GM23248 (cell line): ENCODE results near the gene GNLY. TPM values are rescaled to one million over a fixed set of nuclear protein-coding genes. Genes with fewer than 3 reads are reported as not detected.

Experiments
- DNase-seq: peaks from one replicate; pipeline ENCODE4 v3.0.0-alpha.2; 2015
- H2AFZ ChIP-seq: fragments of 200-600 bp; sonication (generic); 2 replicates; pipeline ENCODE4 v1.6.1; 2016; ENCODE audit warnings: antibody characterized with exemption
- H3F3A ChIP-seq: fragments of 200-600 bp; sonication (generic); 2 replicates; pipeline ENCODE4 v1.6.1; 2016; ENCODE audit warnings: mild to moderate bottlenecking, antibody characterized with exemption, mixed run types; ENCODE audit not compliant: insufficient read depth
- H3K27ac ChIP-seq: fragments of 200-600 bp; sonication (generic); 2 replicates; pipeline ENCODE4 v1.5.1; 2016; ENCODE audit warnings: mild to moderate bottlenecking
- H3K27me3 ChIP-seq: fragments of 200-600 bp; sonication (generic); replicated peaks from 2 replicates; pipeline ENCODE4 v1.6.1; 2016; ENCODE audit warnings: mild to moderate bottlenecking; ENCODE audit not compliant: insufficient read depth
- H3K36me3 ChIP-seq: fragments of 200-600 bp; sonication (generic); 2 replicates; pipeline ENCODE4 v1.6.1; 2016; ENCODE audit warnings: low read depth, mild to moderate bottlenecking
- H3K4me1 ChIP-seq: fragments of 200-600 bp; sonication (generic); 2 replicates; pipeline ENCODE4 v1.6.1; 2016; ENCODE audit warnings: mild to moderate bottlenecking; ENCODE audit not compliant: insufficient read depth
- H3K4me2 ChIP-seq: fragments of 200-600 bp; sonication (generic); one replicate; pipeline ENCODE4 v1.6.1; 2016; ENCODE audit warnings: mild to moderate bottlenecking; ENCODE audit not compliant: unreplicated experiment
- H3K4me3 ChIP-seq: fragments of 200-600 bp; sonication (generic); 2 replicates; pipeline ENCODE4 v1.5.1; 2016; ENCODE audit warnings: mild to moderate bottlenecking
- H3K79me2 ChIP-seq: fragments of 200-600 bp; sonication (generic); 2 replicates; pipeline ENCODE4 v1.6.1; 2016; ENCODE audit warnings: mild to moderate bottlenecking; ENCODE audit not compliant: insufficient read depth
- H3K9ac ChIP-seq: fragments of 200-600 bp; sonication (generic); 2 replicates; pipeline ENCODE4 v1.6.1; 2016; ENCODE audit warnings: mild to moderate bottlenecking
- H3K9me2 ChIP-seq: fragments of 200-600 bp; sonication (generic); 2 replicates; pipeline ENCODE4 v1.6.1; 2016; ENCODE audit warnings: mixed run types, mild to moderate bottlenecking, moderate library complexity; ENCODE audit not compliant: insufficient read depth
- H3K9me3 ChIP-seq: fragments of 200-600 bp; sonication (generic); one replicate; pipeline ENCODE4 v1.6.1; 2017; ENCODE audit warnings: low read depth
- H4K20me1 ChIP-seq: fragments of 200-600 bp; sonication (generic); 2 replicates; pipeline ENCODE4 v1.6.0; 2016; ENCODE audit not compliant: insufficient read depth
- EZH2 ChIP-seq: fragments of 200-600 bp; sonication (generic); IDR thresholded peaks from 2 replicates; pipeline ENCODE4 v1.6.1; 2018; ENCODE audit warnings: antibody characterized with exemption, mild to moderate bottlenecking; ENCODE audit not compliant: insufficient read depth, poor library complexity, severe bottlenecking
- EZH2phosphoT487 ChIP-seq: fragments of 200-600 bp; sonication (generic); IDR thresholded peaks from 2 replicates; pipeline ENCODE4 v1.6.1; 2018; ENCODE audit warnings: antibody characterized with exemption, moderate library complexity, mild to moderate bottlenecking, low read depth; ENCODE audit not compliant: insufficient read depth
- WGBS, 2 experiments: methylation state at CpG; one replicate each; pipeline ENCODE4 v1.1.6; 2015 to 2017; ENCODE audit warnings: low lambda C conversion rate in 2 of 2, low coverage in 1 of 2; ENCODE audit errors: missing lambda C conversion rate in 2 of 2; 5-methylcytosine and 5-hydroxymethylcytosine counted together
- in situ Hi-C: fragments of 300-500 bp; cut with MboI; formaldehyde crosslinking; loops from 2 replicates; pipeline ENCODE4 v1.15.0; 2020
- polyA plus RNA-seq: library from polyadenylated mRNA; unstranded; fragments of >200 nt; fragmentation: Nextera tagmentation; extraction: Ambion mirVana; gene quantifications from 2 replicates; pipeline ENCODE4 v1.2.1, GENCODE V29; 2016
- total RNA-seq: library from RNA; depleted of rRNA; stranded (reverse); fragments of >200 nt; shearing (Covaris generic); gene quantifications from 2 replicates; pipeline ENCODE4 v1.2.3, GENCODE V29; 2014

Gene GNLY
- total and polyA plus RNA-seq, 2 experiments from 2014 or later: not detected

DNA sequence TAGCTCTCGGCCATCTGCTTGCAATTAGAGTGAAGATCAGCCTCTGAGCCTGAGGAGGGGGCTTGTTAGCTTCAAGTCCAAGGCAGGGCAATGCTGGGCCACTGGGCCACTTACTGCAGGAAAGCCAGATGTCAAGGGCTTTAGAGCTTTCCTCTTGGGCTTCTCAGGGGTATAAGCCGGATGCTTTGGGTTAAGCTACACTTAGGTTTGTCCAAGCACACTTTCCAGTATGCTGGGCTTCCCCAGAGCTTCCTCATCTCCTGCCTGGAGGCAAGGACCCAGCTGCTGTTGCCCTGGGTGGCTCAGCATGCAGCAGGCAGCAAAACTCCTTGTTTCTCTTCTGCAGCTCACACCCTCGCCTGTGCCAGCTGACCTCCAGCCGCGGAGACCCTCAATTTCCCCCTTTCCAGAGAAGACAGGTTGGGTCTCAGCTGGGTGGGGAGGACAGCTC lies 30.6 kb downstream of the GNLY start:
- H3K27ac ChIP-seq: no peak overlapping the region
- no peak overlapping the region for H3K4me2 ChIP-seq
- no peaks in the 10 kb centered on the region for H3K36me3 ChIP-seq
- H4K20me1 ChIP-seq: no peaks in the 10 kb centered on the region
- no peak overlapping the region for H3K9ac ChIP-seq
- H3K9me3 ChIP-seq: no peaks in the 10 kb centered on the region
- H3K79me2 ChIP-seq: no peaks in the 10 kb centered on the region
- TF ChIP-seq EZH2 (no peak), EZH2phosphoT487 (no peak)
- WGBS, 2 experiments: 63 to 75% methylated on average over 5 of the region's 5 CpGs
- no peak overlapping the region for H2AFZ ChIP-seq
- H3K27me3 ChIP-seq: no peaks in the 10 kb centered on the region
- DNase-seq: no peak
- no peak overlapping the region for H3K4me3 ChIP-seq
- no peaks in the 10 kb centered on the region for H3F3A ChIP-seq
- H3K4me1 ChIP-seq: peaks cover 17% of the 10 kb centered on the region
- no peaks in the 10 kb centered on the region for H3K9me2 ChIP-seq
- in situ Hi-C loops: loop anchor here (5.0 kb wide), 1 partner anchor 88 kb away; no protein-coding TSS in a partner anchor

DNA sequence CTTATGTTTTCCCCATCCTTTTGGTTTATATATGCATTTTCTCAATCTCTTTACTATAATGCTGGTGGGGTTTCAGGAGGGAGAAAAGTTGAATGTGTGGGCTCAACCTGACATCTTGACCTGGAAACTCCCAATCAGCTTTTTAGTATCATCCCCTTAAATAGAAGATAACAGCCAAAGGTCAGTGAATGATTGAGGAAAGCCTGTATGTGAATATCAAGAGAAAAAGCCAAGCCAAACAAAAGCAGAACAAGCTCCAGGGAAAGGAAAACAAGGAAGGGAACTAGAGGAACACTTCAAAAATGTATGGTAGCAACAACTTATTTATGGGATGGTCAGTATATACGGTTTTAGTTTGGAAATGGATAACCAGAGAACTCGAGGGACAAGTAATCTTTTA lies 31.3 kb downstream of the GNLY start:
- H3K9me3 ChIP-seq: no peaks in the 10 kb centered on the region
- no peaks in the 10 kb centered on the region for H3K9me2 ChIP-seq
- no peak overlapping the region for H3K4me2 ChIP-seq
- no peak overlapping the region for H3K27ac ChIP-seq
- H2AFZ ChIP-seq: no peak overlapping the region
- TF ChIP-seq EZH2: no peak
- TF ChIP-seq EZH2phosphoT487: no peak
- peaks cover 17% of the 10 kb centered on the region for H3K4me1 ChIP-seq
- no peaks in the 10 kb centered on the region for H3K36me3 ChIP-seq
- in situ Hi-C loops: loop anchor here (5.0 kb wide), 1 partner anchor 87 kb away; no protein-coding TSS in a partner anchor
- no peak overlapping the region for H3K9ac ChIP-seq
- H3K79me2 ChIP-seq: no peaks in the 10 kb centered on the region
- no peaks in the 10 kb centered on the region for H4K20me1 ChIP-seq
- no peak for DNase-seq
- H3K27me3 ChIP-seq: no peaks in the 10 kb centered on the region
- no peaks in the 10 kb centered on the region for H3F3A ChIP-seq
- H3K4me3 ChIP-seq: no peak overlapping the region
- 95 to 96% methylated on average over 2 of the region's 2 CpGs for WGBS, 2 experiments

DNA sequence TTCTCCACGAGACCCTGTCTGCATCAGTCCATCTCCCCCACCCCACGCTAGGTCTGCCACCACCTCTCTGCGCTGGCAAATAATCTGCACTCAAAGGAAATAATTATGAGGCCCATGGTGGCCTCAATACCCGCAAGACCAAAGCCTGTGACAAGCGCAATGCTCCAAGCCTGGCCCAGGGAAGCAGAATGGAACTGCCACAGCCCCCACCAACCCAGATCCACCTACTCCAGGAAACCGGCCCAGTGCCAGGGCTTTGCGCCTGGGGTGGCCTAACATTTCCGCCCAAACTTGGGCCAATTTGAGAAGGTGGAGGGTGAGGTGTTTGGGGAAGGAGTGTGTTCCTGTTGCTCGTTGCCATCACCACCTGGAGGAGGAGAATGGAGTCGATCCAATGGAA lies 33.6 kb downstream of the GNLY start:
- DNase-seq: no peak
- WGBS, 2 experiments: 85 to 90% methylated on average over 10 of the region's 10 CpGs
- Histone ChIP-seq H2AFZ (no peak overlapping the region), H3K9me3 (no peaks in the 10 kb centered on the region), H3K4me2 (no peak overlapping the region), H3K27ac (no peak overlapping the region), H3K27me3 (no peaks in the 10 kb centered on the region), H3K4me3 (no peak overlapping the region), H3F3A (0 out of 2 replicates have a peak, but pooled peaks cover 5% of the 10 kb centered on the region), H3K79me2 (no peaks in the 10 kb centered on the region), H3K4me1 (peaks cover 17% of the 10 kb centered on the region), H3K36me3 (no peaks in the 10 kb centered on the region), H3K9me2 (no peaks in the 10 kb centered on the region), H4K20me1 (no peaks in the 10 kb centered on the region), H3K9ac (no peak overlapping the region)
- TF ChIP-seq EZH2: no peak
- no peak for TF ChIP-seq EZH2phosphoT487
- in situ Hi-C loops: loop anchor here (5.0 kb wide), 1 partner anchor 85 kb away; no protein-coding TSS in a partner anchor

DNA sequence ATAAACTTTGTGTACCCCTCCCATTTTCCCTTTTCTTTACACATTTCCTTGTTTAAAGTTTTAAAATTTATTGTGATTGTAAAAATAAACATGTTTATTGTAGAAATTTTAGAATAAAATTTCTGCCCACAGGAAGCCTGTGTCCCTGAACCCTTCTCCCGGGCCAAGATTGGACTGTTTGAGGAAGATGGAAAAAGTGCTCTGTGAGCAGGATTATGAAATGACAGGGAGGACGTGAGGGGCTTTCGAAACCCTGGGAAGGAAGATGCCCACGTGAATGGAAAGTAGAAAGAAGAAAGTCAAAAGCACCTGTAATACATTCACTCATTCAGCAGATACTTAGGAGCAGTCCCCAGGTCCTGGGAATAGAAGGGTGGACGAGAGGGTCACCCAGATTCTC lies 34.2 kb downstream of the GNLY start:
- 72 to 73% methylated on average over 5 of the region's 5 CpGs for WGBS, 2 experiments
- in situ Hi-C loops: loop anchor here (5.0 kb wide), 1 partner anchor 84 kb away; no protein-coding TSS in a partner anchor
- TF ChIP-seq EZH2 (no peak), EZH2phosphoT487 (no peak)

More for the DNA sequence above, 34.2 kb downstream of the GNLY start:
- Histone ChIP-seq H3F3A (0 out of 2 replicates have a peak, but pooled peaks cover 5% of the 10 kb centered on the region), H2AFZ (no peak overlapping the region), H3K9ac (no peak overlapping the region), H3K9me2 (no peaks in the 10 kb centered on the region), H3K4me3 (no peak overlapping the region), H3K9me3 (no peaks in the 10 kb centered on the region), H3K4me1 (peaks cover 17% of the 10 kb centered on the region), H4K20me1 (no peaks in the 10 kb centered on the region), H3K79me2 (no peaks in the 10 kb centered on the region), H3K4me2 (no peak overlapping the region), H3K36me3 (no peaks in the 10 kb centered on the region), H3K27ac (no peak overlapping the region), H3K27me3 (no peaks in the 10 kb centered on the region)
- no peak for DNase-seq
